ENCODE data around the gene DNASE1L3. TPM values are rescaled to one million over a fixed set of nuclear protein-coding genes. Genes with fewer than 3 reads are reported as not detected.
A peak's percentile ranks its signal among the peaks of the same experiment; 100 is the strongest.

The DNASE1L3 gene
- total and polyA plus RNA-seq, 2 of the 13 experiments (the other 11 are each of a cell fraction or from before 2014, with no cell fraction given): 0.86 to 1.7 TPM

GRCh38 chr3:58168498-58168897 lies 42.3 kb downstream of the DNASE1L3 start (continued):
- TF ChIP-seq ASH2L (IDR thresholded peaks at IDR 0.05; ENCODE audit: insufficient read length, low read depth, low read length): peak; percentile 47
- 0 out of 2 replicates have a peak, but pooled peaks have one; percentile 49 for TF ChIP-seq MEIS2 (CRISPR knock-in tag; IDR thresholded peaks at IDR 0.05)
- TF ChIP-seq FOXA1 (IDR thresholded peaks at IDR 0.05): no peak
- peak; percentile 50 for TF ChIP-seq FOXA1 (CRISPR knock-in tag; IDR thresholded peaks at IDR 0.05)
- peak; percentile 36; the same call in 1 of the 2 replicates for TF ChIP-seq ZNF501 (CRISPR knock-in tag; IDR thresholded peaks at IDR 0.05)
- TF ChIP-seq RARA (CRISPR knock-in tag; IDR thresholded peaks at IDR 0.05): peak; percentile 66
- peak; percentile 75 for TF ChIP-seq ZEB1 (IDR thresholded peaks at IDR 0.05; ENCODE audit: insufficient replicate concordance, low read depth)
- TF ChIP-seq SALL1 (CRISPR knock-in tag; IDR thresholded peaks at IDR 0.05): peak; percentile 84
- TF ChIP-seq SOX13 (IDR thresholded peaks at IDR 0.05): no peak
- TF ChIP-seq SOX13 (CRISPR knock-in tag; conservative IDR thresholded peaks at IDR 0.05 in 1 of 2, IDR thresholded peaks at IDR 0.05 in 1 of 2): peak in 1 of 2 experiments; percentile 78; a peak in 2 of 4 replicates
- 0 out of 2 replicates have a peak, but pooled peaks have one; percentile 12 for TF ChIP-seq ONECUT2 (CRISPR knock-in tag; IDR thresholded peaks at IDR 0.05)
- TF ChIP-seq HNF4A (CRISPR knock-in tag; IDR thresholded peaks at IDR 0.05): peak; percentile 84
- peak; percentile 83 for TF ChIP-seq TCF7 (IDR thresholded peaks at IDR 0.05; ENCODE audit: low read depth)
- TF ChIP-seq HOXD1 (CRISPR knock-in tag; IDR thresholded peaks at IDR 0.05): peak; percentile 94
- TF ChIP-seq FOXP1 (IDR thresholded peaks at IDR 0.05): no peak
- TF ChIP-seq FOXP1 (CRISPR knock-in tag; IDR thresholded peaks at IDR 0.05): peak; percentile 31; the same call in 1 of the 2 replicates
- TF ChIP-seq ZBTB43 (CRISPR knock-in tag; conservative IDR thresholded peaks at IDR 0.05): 0 out of 2 replicates have a peak, but pooled peaks have one; percentile 50
- TF ChIP-seq SAFB2 (CRISPR knock-in tag; IDR thresholded peaks at IDR 0.05; ENCODE audit: borderline replicate concordance, low read depth): 0 out of 2 replicates have a peak, but pooled peaks have one; percentile 45
- no peak for TF ChIP-seq JDP2 (CRISPR knock-in tag; IDR thresholded peaks at IDR 0.05; ENCODE audit: borderline replicate concordance)
- TF ChIP-seq ZNF138 (CRISPR knock-in tag; IDR thresholded peaks at IDR 0.05; ENCODE audit: low read depth): no peak
- TF ChIP-seq HNF4G (IDR thresholded peaks at IDR 0.05; ENCODE audit: borderline replicate concordance, low read depth, low read length): peak; percentile 64
- TF ChIP-seq HNF4G (CRISPR knock-in tag; IDR thresholded peaks at IDR 0.05; ENCODE audit: borderline replicate concordance, low read depth): no peak; the same call in 1 of the 2 replicates
- peak; percentile 74 for TF ChIP-seq BCL6 (CRISPR knock-in tag; IDR thresholded peaks at IDR 0.05)
- peak; percentile 33; the same call in 1 of the 2 replicates for TF ChIP-seq NCOA2 (CRISPR knock-in tag; IDR thresholded peaks at IDR 0.05)
- TF ChIP-seq MIXL1 (CRISPR knock-in tag; IDR thresholded peaks at IDR 0.05): peak; percentile 33
- peak; percentile 43; the same call in 1 of the 2 replicates for TF ChIP-seq HMG20A (CRISPR knock-in tag; IDR thresholded peaks at IDR 0.05; ENCODE audit: borderline replicate concordance)
- TF ChIP-seq ZNF441 (CRISPR knock-in tag; IDR thresholded peaks at IDR 0.05; ENCODE audit: borderline replicate concordance): 0 out of 2 replicates have a peak, but pooled peaks have one; percentile 16
- peak; percentile 38 for TF ChIP-seq PHF5A (CRISPR knock-in tag; IDR thresholded peaks at IDR 0.05; ENCODE audit: low read depth, unreplicated experiment)
- peak; percentile 61; the same call in 1 of the 2 replicates for TF ChIP-seq NR2C2 (CRISPR knock-in tag; IDR thresholded peaks at IDR 0.05; ENCODE audit: borderline replicate concordance)
- TF ChIP-seq ZNF7 (CRISPR knock-in tag; IDR thresholded peaks at IDR 0.05): peak; percentile 93
- TF ChIP-seq FOXP4 (CRISPR knock-in tag; IDR thresholded peaks at IDR 0.05): peak; percentile 44; the same call in 1 of the 2 replicates
